GM19238 (cell line): ENCODE measurements around the gene NR2F2.

Experiments
- DNase-seq: peaks from one replicate; pipeline ENCODE4 v3.0.0; 2011; ENCODE audit warnings: low spot score; ENCODE audit not compliant: insufficient read length

The NR2F2 gene

DNA sequence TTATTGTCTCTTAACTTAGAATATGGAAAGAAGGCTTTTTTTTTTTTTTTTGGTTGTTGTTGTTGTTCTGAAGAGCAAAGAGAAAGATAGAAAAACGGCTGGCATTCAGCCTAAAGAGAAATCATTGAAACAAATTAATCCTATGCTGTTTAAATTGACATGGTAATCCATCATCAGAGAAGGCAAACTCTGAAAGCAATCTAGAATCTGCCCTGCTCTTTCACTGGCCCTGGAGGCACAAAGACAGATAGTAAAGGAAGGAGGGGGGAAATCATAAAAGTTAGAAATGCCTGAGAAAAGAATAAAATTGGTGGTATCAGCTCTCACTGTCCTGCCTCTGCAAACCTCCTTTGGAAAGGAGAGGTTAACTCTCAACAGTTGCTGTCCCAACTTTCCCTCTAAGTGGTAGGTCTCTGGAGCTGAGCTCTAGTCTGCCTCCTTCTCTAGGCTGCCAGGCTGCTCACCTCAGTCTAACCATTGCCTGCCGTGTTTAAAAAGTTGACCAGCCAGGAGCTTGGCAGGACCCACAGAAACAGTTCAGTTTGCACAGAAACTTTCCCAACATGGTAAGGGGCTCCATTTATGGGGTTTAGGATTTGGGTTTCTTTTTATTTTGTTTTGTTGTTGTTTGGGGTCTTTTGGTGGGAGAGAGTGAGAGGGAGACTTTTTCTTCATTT, 13.4 kb upstream of the NR2F2 start:
- DNase-seq: no peak

DNA sequence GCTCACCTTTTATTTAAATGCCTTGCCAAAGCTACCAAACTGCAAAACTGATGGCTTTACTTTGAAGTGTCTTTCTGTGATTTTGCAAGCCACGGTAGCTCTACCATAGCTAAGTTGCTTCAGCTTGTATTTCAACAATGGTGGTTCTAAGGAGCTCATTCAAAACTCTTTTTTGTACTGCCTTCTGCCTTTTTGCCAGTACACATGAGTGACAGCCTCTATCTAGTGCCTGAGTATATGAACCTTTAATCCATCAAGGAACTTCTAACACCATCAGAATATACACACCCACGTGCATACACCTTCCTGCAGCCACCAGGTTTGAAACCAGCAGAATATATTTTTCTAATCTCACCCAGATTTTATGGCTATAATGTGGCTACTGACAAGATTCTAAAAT, 10.4 kb upstream of the NR2F2 start:
- DNase-seq: no peak

DNA sequence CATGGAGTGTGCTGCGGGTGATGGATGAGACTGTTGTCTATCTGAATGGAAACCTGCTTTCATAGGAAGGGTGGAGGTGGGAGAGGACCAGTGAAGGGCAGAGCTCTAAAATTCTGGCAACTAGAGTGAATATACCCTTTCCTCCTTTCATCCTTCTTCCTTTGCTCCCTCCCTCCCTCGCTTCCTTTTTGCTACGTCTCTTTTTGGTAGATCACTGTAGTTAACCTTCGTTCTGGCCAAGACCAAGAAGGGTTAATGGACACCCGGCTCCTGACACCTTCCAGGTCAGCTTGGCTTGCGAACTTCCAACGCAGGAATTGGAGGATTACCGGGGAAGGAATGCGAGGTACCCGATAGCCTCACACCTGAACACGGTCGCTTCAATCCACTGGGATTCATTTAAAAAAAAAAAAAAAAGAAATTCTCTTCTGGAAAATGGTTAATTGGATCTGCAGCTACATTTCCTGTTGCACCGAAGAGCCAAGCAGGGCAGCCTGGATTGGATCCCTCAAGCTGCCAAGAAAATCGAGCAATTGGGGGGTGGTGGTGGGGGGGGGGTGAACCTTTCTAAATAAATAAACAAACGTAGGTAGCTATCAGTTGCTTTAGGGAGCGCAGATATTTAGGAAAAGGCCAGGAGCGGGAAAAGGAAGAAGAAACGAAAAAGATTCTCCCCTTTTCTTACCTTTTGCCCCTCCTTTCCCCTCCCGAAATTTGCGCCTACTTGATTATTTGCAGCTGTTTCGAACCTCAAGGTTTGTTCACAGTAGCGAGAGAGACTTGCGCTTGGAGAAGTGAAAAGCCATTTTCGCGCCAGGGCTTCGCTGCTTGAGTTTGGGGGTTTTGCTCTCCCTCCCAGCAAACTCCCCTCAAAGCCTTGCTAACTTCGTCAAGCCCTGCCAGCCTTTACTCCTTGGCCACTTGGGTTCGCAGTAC, 9.5 kb upstream of the NR2F2 start:
- DNase-seq: no peak

DNA sequence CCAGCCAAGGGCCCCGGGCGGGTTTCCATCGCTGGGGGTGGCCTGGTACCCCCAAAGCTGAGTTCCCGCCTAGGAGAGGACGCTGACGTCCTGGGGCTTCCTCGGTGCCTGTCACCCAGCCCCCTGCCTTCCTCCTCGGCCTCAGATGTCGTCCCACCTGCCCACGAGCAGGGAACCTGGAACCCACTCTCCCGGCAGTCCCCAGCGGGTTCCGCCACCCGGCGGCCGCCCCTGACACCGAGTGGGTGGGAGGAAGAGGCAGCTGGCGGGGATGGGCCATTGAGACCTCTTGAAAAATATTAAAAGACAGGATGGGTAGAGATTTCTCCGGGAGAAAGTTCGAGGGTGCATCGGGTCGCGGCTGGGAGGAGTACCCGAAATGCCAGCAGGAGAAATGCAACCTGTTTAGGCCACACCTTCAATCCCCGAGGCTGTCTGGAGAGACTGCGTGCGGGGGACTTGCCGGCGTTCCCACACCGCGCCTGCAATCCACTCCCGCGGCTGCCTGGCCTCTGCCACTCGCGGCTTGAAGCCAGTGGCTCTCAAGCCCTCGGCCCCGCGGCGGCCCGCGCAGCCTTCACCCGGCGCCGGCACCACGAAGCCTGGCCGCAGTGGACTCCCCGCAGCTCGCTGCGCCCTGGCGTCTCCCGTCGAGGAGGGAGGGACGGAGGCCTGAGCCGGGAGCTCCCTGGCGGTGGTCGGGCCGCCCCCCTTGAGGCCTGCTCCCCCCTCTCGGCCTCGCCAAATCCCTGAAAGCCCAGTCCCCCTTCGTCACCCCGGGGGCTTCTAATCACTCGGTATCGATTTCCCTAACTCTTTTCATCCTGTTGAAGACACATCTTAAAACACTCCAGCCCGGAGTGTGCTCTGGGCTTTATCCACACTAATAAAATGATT, 8.6 kb upstream of the NR2F2 start:
- DNase-seq: no peak

DNA sequence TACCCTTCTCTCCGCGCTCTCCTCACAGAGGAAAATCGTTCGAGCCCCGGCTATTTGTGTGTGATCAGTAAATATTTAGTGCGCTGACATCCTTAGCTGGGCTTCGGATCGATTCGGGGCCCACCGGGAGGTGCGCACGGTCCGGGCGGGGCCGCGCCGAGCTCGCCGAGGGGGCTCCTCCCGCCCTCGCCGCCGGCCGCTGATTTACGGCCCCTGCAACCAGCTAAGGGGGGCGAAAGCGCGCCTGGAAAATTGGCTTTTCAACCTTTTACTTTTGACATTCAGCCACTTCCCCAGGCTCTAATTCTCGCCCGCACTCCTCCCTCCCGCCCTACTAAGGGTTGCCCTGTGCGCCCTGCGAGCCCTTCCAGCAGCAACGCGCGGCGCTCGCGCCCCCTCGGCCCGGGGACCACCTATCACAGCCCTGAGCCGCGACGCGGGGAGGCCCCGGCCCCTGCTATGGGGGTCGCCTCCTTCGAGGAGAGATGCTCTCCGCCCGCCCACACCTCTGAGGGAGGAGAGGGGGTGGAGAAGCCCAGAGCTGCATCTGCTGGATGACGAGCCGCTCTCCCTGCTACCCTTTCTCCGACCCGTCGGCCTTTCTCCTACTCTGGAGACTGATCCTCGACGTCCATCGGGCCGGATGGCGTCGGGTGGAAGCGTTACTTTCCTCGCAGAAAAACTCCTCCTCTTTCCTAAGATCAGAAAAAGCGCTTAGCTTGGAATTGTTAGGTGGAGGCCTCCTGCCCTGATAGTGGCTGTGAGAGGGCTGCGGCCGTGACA, 7.8 kb upstream of the NR2F2 start:
- DNase-seq: no peak

DNA sequence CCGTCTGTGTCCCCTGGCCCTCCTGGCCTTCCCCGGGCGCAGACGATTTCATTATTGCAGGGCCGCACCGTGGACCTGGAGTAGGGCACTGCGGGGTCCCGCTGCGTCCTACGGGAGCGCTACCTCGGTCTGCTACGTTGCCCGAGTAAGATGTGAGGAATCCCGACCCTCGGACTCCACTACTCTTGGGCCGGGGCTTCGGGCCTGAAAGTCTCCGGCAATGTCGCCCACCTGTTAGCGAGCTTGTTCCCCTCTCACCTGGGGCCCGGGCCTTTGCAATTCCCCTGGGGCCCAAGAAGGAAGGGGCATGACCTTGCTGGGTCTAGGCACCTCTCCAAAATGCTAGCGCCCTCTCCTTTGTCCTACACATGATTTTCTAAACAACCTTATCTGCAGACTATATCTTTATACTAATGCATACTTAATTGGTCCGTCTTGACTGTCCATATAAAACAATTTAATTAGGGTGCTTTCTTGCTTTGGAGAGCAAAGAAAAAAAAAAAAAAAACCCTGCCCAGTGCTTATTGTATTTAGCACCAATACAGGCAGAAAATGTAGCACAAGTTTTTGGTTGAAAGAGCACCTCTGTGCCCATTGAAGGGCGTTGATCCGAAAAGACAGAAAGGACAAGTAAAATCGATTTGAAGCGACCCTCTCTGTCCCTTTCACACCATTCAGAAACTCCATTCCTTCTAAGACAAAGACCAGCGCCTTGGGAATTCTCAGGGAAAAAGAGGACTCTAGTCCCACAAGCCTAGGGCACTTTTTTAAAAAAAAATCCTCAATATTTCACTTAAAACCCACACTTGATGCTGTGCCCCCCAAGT, 7.0 kb upstream of the NR2F2 start:
- no peak for DNase-seq

DNA sequence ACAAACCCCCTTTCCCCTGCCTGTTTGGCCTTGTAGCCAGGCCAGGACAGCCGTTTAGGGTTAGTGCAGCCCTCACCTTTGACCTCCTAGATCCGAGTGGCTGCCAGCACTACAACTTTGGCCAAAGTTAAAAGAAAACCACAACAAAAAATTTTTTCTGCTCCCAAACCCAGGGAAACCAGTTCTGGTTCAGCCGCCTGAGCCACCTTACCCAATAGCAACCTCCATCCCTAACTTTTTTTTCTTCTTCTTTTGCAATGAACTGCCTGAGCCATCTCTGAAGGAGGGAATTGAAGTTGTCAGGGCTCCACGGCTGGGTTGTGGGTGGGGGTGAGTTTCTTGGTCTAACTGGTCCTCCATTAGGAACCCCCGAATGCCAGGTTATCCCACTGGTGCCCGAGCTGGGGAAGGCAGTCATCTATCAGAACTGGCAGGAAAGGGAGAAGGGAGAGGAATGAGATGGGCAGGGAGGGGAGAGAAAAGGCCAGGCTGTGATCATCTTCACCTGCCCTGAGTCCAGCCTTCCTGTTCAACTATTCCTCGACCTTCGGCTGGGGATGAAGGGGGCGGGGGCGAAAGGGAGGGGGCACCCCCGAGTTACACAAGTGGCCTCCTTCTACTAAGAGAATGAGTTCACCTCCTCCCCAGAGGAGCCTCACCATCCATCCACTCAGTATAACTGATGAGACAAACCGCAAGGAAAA, 6.2 kb upstream of the NR2F2 start:
- DNase-seq: no peak

DNA sequence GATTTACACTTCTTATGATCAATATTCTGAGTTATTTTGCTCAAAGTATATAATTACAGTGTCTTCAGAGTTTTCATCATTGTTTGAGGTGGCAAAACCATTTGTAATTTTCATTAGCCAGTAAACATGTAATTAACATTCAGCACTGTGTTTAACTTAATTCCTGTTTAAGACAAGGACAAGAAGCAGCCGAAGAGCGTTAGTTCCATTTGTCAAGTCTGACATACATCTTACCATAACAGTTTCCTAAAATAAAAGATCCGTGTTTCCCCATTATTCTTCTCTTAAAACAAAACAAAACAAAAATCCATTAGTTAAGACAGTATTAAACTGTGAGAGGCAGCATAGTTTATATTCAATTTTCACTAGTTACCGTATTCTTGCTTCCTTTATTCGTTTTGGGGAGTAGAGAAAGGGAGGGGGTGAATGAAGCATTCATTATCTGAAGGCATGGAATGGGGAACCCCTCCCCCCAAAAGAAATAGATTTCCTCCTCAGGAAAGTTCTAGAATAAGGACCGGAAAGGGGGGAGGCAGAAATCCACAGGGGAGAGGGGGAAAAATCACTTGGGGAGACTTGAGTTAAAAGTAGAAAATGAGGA, 5.5 kb upstream of the NR2F2 start:
- DNase-seq: no peak

DNA sequence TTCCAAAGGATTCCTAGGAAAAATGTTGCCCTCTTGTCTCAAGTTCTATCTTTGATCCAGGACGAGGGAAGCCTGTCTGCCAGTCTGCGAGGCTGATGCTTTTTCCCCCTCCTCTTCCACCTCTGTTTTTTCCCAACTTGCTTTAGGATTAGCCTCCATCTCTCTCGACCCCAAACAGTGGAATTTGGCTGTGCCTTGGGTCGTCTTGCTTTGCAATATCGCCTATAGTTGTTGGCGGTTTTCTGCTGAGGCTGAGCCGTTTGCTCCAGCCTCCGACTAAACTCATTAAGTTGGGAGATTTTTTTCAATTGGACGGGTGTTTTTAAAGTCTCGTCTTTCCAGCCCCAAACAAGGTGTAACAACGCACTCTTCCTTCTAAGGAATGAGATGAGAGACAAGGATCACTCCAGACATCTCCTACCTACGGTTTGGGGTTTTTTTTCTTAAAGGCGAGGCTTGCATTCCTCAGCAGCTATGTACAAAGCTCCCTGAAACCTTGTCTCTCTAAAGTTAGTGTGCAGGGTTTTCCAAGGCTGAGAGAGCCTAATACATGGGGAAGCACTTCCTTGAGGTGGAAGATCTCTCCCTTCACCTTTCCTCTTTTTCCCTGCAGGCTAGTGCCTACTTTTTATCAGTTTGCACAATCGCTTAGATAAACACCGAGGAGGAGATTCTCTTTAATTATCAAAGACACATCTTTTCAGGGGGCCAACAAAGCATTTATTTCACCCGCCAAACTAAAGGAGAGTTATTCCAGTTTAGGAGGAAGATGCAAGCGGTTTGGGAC, 4.8 kb upstream of the NR2F2 start:
- no peak for DNase-seq

DNA sequence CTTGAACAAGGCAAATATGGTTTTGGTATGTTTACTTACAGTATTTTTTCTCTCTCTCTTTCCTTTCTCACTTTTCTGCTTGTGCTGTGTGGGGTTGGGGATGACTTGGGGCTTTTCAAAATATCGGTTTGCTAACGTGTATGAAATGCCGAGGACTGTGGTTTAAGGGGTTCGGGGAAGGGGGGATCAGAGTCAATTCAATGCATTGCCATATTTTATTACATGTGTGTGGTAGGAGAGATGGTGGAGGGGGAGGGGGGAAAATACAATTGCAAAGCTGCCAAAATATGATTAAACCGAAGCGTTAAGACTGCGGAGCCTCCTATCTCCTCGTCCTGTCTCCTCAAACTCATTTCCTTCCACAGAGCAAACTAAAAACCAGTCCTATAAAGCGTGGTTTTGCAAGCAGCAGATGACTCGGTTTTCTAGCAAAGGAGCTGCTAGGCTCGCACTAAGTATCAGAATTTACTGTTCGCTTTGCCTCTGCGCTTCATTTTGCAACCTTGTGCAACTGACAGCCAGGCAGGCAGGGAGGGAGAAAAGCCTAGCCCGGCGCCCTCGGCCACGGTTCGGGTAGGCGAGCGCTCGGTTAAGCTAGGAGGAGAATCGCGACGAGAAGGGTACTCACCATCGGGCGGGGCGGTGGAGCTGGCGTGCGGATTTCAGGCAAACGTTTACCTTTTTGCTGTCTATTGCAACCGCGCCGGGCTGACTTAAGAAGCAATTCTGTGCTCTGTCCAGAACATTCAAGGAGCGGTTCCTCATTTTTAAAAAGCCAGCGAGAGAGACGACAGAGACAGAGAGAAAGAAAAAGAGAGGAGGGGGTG, 4.0 kb upstream of the NR2F2 start:
- no peak for DNase-seq

DNA sequence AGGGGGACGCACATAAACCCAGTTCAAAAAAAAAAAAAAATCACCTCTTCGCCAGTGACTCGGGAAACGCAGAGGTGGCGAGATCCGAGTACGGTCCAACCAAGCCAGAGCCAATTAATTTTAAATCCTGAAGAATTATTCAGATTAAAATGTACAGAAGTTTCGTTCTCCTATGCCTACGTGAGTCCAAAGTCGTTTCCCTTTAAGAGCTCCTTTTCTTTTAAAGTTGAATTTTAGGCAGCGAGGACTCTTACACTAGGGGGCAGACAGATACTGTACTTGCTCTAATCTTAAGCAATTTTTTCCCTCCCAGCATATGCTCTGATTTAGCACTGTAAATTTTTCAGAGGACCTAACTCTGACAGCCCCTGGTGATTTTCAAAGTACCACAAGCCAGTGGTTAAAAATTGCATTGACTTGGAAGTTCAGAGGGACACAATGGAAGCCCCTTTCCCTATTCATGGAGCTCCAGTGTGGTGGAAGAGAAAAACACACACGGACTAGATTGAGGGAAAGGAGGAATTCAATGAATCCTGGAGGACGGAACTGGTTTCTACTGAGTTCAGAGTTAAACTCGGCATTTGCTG, 3.3 kb upstream of the NR2F2 start:
- DNase-seq: no peak

DNA sequence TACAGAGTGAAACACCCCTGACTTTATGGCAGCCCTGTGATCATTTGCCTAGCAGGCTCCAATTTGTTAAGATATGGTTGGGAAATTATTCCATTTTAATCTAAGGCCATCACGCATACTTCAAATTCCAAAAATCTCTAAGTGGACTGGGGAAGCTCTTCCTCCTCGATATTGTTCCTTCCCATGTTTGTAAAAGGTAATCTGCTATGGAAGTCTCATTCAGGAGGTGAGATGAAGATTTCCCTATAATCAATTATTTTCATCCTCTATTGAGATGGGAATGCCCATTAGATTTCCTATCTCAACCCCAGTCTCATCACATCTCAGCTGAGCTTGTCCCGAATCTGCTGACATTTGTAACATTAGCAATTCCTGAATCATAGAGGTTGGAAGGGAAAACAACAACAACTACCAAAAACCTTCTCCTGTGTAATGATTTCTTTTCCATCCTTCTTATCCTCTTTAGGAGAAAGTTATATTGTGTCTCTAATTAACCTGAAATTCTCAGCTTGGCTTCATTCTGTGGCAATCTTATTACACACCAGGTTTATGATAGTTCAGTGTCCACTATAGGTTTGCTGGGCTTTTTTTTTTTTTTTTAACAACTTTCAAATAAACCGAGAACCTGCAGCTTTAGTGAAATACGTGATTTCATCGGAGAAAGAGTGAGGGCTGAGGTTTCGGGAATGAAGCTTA, 2.2 kb upstream of the NR2F2 start:
- no peak for DNase-seq

DNA sequence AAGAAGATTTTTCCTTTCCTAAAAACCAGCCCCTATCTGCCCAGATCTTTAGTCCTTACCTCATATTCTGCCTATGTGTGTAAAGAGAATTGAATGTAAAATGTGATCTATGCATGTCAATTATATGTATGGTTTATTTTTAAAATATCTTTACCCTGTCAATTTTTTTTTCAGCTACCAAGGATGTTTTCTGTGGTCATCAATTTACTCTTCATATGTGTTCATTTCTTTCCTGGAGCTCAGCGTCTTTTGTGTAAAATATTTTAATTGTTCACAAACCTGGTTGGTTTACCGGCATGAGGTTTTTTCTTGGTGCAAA, 1.7 kb upstream of the NR2F2 start:
- no peak for DNase-seq

DNA sequence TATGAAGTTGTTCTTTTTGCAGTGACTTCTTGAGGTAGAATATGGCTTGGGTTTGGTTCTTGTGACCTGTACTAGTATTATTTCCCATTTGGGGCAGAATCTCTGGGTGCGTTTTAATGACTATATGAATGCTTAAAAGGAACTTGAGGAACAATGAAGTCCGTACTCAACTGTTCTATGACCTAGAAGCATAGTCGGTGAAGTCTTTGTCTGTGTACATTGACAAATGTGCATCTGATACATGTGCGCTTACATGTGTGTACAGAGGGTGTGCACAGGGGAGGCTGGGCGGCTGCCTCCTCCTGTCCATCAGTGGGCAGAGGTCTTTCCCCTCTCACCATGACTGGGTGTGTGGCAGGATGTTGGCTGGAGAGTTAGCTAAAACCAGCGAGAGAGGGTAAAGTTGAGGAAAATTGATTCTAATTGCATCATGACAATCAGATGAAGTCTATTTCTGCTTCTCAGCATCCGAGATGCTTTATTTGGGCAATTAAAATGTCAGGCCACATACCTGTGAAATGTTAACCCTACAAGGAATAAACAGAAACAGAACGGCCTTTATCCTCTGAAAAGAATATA, 1.0 kb upstream of the NR2F2 start:
- no peak for DNase-seq

DNA sequence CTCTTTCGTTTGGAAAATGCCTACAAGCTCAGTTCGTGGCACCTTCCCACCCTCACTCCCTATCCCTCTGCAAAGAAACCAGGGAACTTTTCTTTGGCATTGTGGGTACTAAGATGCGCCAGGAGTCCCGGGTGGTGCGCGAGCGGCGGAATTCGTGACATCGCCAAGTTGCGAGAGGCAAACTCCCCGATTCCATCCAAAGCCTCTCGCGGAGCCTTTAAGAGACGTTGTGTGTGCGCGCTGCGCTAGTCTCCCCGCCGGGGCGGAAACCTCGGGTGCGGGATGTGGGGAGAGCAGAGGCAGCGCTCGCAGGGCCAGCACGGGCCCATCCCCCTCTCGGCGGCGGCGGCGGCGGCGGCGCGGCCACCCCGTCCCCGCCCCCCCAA, 443 bp upstream of the NR2F2 start:
- no peak for DNase-seq
